ENCODE results near the gene TAP2. TPM values are rescaled to one million over a fixed set of nuclear protein-coding genes. Genes with fewer than 3 reads are reported as not detected.
"Not testable (repeated sequence)": the region's sequence is repeated elsewhere in the genome, so short reads cannot be mapped to it uniquely, and the experiment has no call there.

TAP2 gene
- total and polyA plus RNA-seq, 7 donors = 7.6 to 18.5 (median 15.4) TPM

DNA sequence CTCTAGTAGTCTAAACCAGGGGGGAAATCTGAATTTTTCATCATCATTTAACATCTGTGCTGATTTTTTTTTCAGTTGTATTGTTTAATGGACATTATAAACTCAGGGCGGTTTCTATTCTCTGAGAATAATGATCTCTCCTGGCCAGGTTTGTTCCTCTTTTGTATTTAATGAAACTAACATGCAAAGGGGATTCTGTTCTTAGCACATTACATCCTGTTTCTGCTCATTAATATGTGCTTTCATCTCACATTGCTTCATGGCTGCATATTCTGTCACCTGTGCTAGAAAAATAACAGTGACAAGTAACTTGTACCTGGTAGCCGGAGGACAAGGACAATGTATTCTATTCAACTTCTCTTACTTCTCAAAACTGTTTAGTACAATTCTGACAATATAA, 22.5 kb downstream of the TAP2 start:
- no peak for DNase-seq
- intact Hi-C loops (cut with DNase I) = no loop called here
- Histone ChIP-seq H3K27me3 (ENCODE audit: insufficient read depth in 3 of 3, low read length in 2 of 3) (no peaks in the 10 kb centered on the region), H3K4me1 (peaks cover 3% of the 10 kb centered on the region), H3K9me3 (no peaks in the 10 kb centered on the region), H3K27ac (no peak overlapping the region), H3K36me3 (ENCODE audit: insufficient read depth in 1 of 2, low read depth in 1 of 2) (no peaks in the 10 kb centered on the region), H3K4me3 (no peak overlapping the region)
- ATAC-seq = no peak
- 72 to 88% (median 81%) methylated on average over 2 of the region's 2 CpGs for WGBS, 3 donors
- TF ChIP-seq, protein P1, sequence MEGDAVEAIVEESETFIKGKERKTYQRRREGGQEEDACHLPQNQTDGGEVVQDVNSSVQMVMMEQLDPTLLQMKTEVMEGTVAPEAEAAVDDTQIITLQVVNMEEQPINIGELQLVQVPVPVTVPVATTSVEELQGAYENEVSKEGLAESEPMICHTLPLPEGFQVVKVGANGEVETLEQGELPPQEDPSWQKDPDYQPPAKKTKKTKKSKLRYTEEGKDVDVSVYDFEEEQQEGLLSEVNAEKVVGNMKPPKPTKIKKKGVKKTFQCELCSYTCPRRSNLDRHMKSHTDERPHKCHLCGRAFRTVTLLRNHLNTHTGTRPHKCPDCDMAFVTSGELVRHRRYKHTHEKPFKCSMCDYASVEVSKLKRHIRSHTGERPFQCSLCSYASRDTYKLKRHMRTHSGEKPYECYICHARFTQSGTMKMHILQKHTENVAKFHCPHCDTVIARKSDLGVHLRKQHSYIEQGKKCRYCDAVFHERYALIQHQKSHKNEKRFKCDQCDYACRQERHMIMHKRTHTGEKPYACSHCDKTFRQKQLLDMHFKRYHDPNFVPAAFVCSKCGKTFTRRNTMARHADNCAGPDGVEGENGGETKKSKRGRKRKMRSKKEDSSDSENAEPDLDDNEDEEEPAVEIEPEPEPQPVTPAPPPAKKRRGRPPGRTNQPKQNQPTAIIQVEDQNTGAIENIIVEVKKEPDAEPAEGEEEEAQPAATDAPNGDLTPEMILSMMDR (IDR thresholded peaks at IDR 0.05) = no peak

DNA sequence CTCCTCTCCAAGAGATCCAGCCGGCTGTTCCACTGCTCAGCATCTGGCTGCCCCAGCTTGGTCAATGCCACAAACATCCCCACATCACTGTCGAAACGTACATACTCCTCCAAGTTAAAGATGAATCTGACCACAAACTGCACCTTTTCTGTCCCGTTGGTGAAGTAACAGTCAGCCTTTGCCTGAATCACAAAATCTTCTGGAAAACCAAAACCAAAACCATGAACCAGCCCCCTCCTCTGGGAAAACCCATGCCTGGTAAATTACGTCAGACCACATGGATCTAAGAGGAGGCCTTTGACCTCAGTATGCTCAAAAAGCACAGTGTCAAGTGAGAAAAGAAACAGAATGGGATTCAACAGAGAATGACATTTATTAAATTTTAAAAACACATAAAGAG, 23.4 kb downstream of the TAP2 start:
- Histone ChIP-seq H3K9me3 (no peaks in the 10 kb centered on the region), H3K27ac (no peak overlapping the region), H3K4me1 (peaks cover 3% of the 10 kb centered on the region), H3K27me3 (ENCODE audit: insufficient read depth in 3 of 3, low read length in 2 of 3) (no peaks in the 10 kb centered on the region), H3K36me3 (ENCODE audit: insufficient read depth in 1 of 2, low read depth in 1 of 2) (no peaks in the 10 kb centered on the region), H3K4me3 (peak overlapping the region; percentile 4)
- intact Hi-C loops (cut with DNase I) = no loop called here
- WGBS, 3 donors = 68 to 74% (median 74%) methylated on average over 5 of the region's 5 CpGs
- TF ChIP-seq, protein P1 (IDR thresholded peaks at IDR 0.05) = no peak
- ATAC-seq (no peak), DNase-seq (no peak)

DNA sequence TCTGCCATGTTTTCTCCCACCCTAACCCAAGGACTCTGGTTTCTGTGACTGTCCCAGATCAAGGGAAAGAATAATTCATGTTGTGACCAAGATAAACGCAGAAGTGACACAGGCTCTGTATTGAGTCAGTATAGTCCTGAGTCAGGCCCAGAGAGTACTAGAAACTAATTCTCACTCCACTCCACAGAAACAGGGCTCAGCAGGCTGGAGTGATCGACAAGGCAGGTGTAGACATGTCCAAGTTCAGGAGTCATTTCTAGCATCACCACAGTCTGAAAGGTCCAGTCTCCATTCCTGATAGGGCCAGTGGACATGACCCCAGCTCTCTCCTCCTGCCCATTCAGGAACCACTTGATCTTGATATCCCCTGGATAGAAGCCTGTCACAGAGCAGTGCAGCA, 24.4 kb downstream of the TAP2 start:
- no peaks in the 10 kb centered on the region for H3K4me1 ChIP-seq
- H3K36me3 ChIP-seq (ENCODE audit: insufficient read depth in 1 of 2, low read depth in 1 of 2) = no peaks in the 10 kb centered on the region
- WGBS, 3 donors = 67 to 97% (median 92%) methylated on average over 2 of the region's 2 CpGs
- ATAC-seq (no peak), DNase-seq (no peak)
- no peak overlapping the region for H3K4me3 ChIP-seq
- no peak overlapping the region for H3K27ac ChIP-seq
- H3K27me3 ChIP-seq (ENCODE audit: insufficient read depth in 3 of 3, low read length in 2 of 3) = peaks cover 0 to under 1% (median 0%) of the 10 kb centered on the region in 3 donors
- H3K9me3 ChIP-seq = no peaks in the 10 kb centered on the region
- TF ChIP-seq, protein P1 (IDR thresholded peaks at IDR 0.05) = no peak
- intact Hi-C loops (cut with DNase I) = no loop called here

DNA sequence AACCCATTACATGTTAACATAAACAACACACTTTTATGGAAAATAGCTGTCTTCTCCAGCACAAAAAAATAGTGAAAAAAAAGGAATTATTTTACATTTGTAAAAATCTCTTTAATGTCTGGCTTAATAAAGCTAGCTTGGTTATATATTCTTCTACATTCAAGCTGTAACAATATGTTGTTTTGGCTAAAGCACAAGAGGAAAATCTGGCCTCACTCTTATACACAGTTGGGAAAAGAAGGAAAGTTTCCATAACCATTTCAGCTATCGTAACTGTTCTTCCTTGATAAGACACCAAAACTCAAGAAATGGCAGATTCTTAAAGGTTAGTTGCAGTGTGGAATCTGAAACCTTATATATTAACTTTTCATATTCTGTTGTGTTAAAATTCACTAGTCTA, 29.4 kb downstream of the TAP2 start:
- Histone ChIP-seq H3K4me3 (no peak overlapping the region), H3K36me3 (ENCODE audit: insufficient read depth in 1 of 2, low read depth in 1 of 2) (no peaks in the 10 kb centered on the region), H3K9me3 (no peaks in the 10 kb centered on the region), H3K4me1 (no peaks in the 10 kb centered on the region), H3K27me3 (ENCODE audit: insufficient read depth in 3 of 3, low read length in 2 of 3) (peaks cover 0 to 20% (median 2%) of the 10 kb centered on the region in 3 donors), H3K27ac (no peak overlapping the region)
- ATAC-seq (no peak), DNase-seq (no peak)
- 0 to 41% (median 37%) methylated on average over 1 of the region's 1 CpG for WGBS, 3 donors
- intact Hi-C loops (cut with DNase I) = no loop called here
- TF ChIP-seq, protein P1 (IDR thresholded peaks at IDR 0.05) = no peak

DNA sequence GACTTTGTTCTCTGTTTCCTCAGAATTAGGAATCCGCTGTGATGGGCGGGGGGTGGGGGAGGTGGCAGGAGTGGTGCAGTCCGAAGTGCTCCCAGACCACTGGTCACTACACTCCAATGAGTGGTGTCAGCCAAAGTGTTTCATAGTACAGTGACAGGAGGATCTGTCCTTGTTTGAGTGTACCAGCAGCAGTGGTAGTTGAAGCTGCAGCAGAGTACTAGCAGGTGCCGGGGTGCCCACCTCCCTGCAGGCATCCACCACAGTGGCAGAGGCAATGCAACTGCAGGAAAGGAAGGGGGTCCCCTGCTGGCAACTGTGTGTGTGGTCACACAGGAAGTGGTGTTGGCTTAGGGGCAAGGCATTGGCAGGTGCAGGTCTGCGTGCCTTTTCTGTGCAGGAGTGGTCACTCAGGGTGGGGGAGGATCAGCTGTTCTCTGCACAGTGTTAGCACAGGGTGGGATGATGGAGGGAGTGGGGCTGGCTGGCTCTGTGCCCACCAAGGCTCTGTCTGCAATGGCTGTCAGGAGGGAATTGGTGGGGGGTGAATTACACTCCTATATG, 31.4 kb downstream of the TAP2 start:
- WGBS, 3 donors = 61 to 75% (median 66%) methylated on average over 5 of the region's 5 CpGs
- Histone ChIP-seq H3K27ac (no peak overlapping the region), H3K4me1 (no peaks in the 10 kb centered on the region), H3K36me3 (ENCODE audit: insufficient read depth in 1 of 2, low read depth in 1 of 2) (no peaks in the 10 kb centered on the region), H3K27me3 (ENCODE audit: insufficient read depth in 3 of 3, low read length in 2 of 3) (peaks cover 2 to 27% (median 3%) of the 10 kb centered on the region in 3 donors), H3K4me3 (no peak overlapping the region), H3K9me3 (no peaks in the 10 kb centered on the region)
- no peak for DNase-seq
- no peak for ATAC-seq
- TF ChIP-seq, protein P1 (IDR thresholded peaks at IDR 0.05) = no peak
- intact Hi-C loops (cut with DNase I) = no loop called here

DNA sequence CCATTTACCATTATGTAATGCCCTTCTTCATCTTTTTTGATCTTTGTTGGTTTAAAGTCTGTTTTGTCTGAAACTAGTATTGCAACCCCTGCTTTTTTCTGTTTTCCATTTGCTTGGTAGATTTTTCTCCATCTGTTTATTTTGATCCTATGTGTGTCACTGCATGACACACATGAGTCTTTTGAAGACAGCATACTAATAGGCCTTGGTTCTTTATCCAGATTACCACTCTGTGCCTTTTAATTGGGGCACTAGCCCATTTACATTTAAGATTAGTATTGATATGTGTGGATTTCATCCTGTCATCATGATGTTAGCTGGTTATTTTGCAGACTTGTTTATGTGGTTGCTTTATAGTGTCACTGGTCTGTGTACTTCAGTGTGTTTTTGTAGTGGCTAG, 33.1 kb downstream of the TAP2 start:
- H3K27ac ChIP-seq; ATAC-seq; intact Hi-C loops (cut with DNase I); H3K4me3 ChIP-seq; H3K9me3 ChIP-seq; H3K36me3 ChIP-seq (ENCODE audit: insufficient read depth in 1 of 2, low read depth in 1 of 2); DNase-seq; H3K4me1 ChIP-seq: not testable (repeated sequence)
- H3K27me3 ChIP-seq (ENCODE audit: insufficient read depth in 3 of 3, low read length in 2 of 3) = peaks cover 2 to 31% (median 3%) of the 10 kb centered on the region in 3 donors
